HepG2 (cell line): ENCODE measurements around the gene ETFB. TPM values are rescaled to one million over a fixed set of nuclear protein-coding genes. Genes with fewer than 3 reads are reported as not detected.

Experiments used
- ATAC-seq: fragments of 200-7000 bp; cut with Tn5 transposase; 3 replicates; pipeline ENCODE4 v1.9.1; 2020; ENCODE audit warnings: mild to moderate bottlenecking, moderate library complexity
- BruUV-seq: library from RNA; stranded (reverse); fragments of 400-500 nt; replicated peaks from 2 replicates; lab custom pipeline; 2021; lab: Mats Ljungman, UMichigan
- CTCF ChIA-PET: fragments of 300-600 bp; formaldehyde crosslinking; extraction: SDS; loops from one replicate; lab custom pipeline; 2021; ENCODE audit warnings: low total read pairs, inconsistent platforms, low intra/inter-chr PET ratio; lab: Yijun Ruan, JAX
- POLR2A ChIA-PET: fragments of 350-600 bp; sonication (Branson Sonifier 250); formaldehyde crosslinking; loops from one replicate; lab custom pipeline; 2020; ENCODE audit warnings: antibody characterized with exemption, inconsistent platforms; lab: Yijun Ruan, JAX
- DNase-seq: peaks from one replicate; pipeline ENCODE4 v3.0.0-alpha.2; 2015; ENCODE audit warnings: low spot score
- FAIRE-seq: peaks from 3 replicates; lab custom pipeline; 2011; peaks lifted over from hg19 to GRCh38; lab: Jason Lieb, UNC
- H2AFZ ChIP-seq: one replicate; pipeline ENCODE4 v1.6.1; 2011; ENCODE audit warnings: low read length, inconsistent platforms
- H3K27ac ChIP-seq: fragments of 300-600 bp; 3 replicates; pipeline ENCODE4 v1.8.0; 2011; ENCODE audit warnings: mixed run types, mild to moderate bottlenecking, mixed read lengths, low read length, inconsistent platforms; ENCODE audit not compliant: insufficient read depth; ENCODE audit errors: extremely low read length
- H3K27me3 ChIP-seq, 2 experiments: fragments of 200-600 bp in 1 of 2; 2 replicates in 1 of 2; 3 replicates in 1 of 2; pipeline versions ENCODE4 v1.6.0 to v1.8.0; 2011; ENCODE audit warnings: low read length in 2 of 2, mild to moderate bottlenecking in 2 of 2, moderate library complexity in 2 of 2, inconsistent platforms in 1 of 2; ENCODE audit not compliant: insufficient read depth in 2 of 2, control insufficient read depth in 1 of 2
- H3K36me3 ChIP-seq, 2 experiments: fragments of 200-600 bp in 1 of 2; replicated peaks in 1 of 2; 2 replicates in 1 of 2; 3 replicates in 1 of 2; pipeline versions ENCODE4 v1.5.1 to v1.8.0; 2011; ENCODE audit warnings: low read length in 2 of 2, inconsistent platforms in 1 of 2; ENCODE audit not compliant: insufficient read depth in 2 of 2, control insufficient read depth in 1 of 2
- H3K4me1 ChIP-seq: 2 replicates; pipeline ENCODE4 v1.5.1; 2012; ENCODE audit warnings: low read length, inconsistent platforms; ENCODE audit not compliant: insufficient read depth
- H3K4me2 ChIP-seq: 2 replicates; pipeline ENCODE4 v1.6.0; 2011; ENCODE audit warnings: low read depth, low read length, inconsistent platforms
- H3K4me3 ChIP-seq, 3 experiments: fragments of 200-600 bp in 1 of 3; sonication (generic), shearing (Covaris generic) in 1 of 3; replicated peaks in 1 of 3; 2 replicates each; pipeline ENCODE4 v1.5.1; 2011 to 2016; ENCODE audit warnings: low read length in 3 of 3, inconsistent platforms in 2 of 3, low read depth in 2 of 3, mild to moderate bottlenecking in 2 of 3, control low read depth in 1 of 3, mixed read lengths in 1 of 3; ENCODE audit not compliant: insufficient read depth in 1 of 3
- H3K79me2 ChIP-seq: one replicate; pipeline ENCODE4 v1.6.1; 2011; ENCODE audit warnings: low read length, inconsistent platforms; ENCODE audit not compliant: insufficient read depth
- H3K9ac ChIP-seq: 2 replicates; pipeline ENCODE4 v1.6.0; 2011; ENCODE audit warnings: mild to moderate bottlenecking, low read depth, low read length, inconsistent platforms; ENCODE audit not compliant: insufficient read depth
- H3K9me3 ChIP-seq: 2 replicates; pipeline ENCODE4 v1.5.1; 2012; ENCODE audit warnings: mild to moderate bottlenecking, low read length
- H4K20me1 ChIP-seq: 2 replicates; pipeline ENCODE4 v1.6.0; 2011; ENCODE audit warnings: inconsistent platforms, mild to moderate bottlenecking, low read length, moderate library complexity; ENCODE audit not compliant: insufficient read depth
- AKNA ChIP-seq: sonication (generic); formaldehyde crosslinking; IDR thresholded peaks from 2 replicates; pipeline ENCODE4 v1.4.0; 2020; ENCODE audit warnings: missing genetic modification reagents, borderline replicate concordance
- CHCHD3 ChIP-seq: sonication (generic); formaldehyde crosslinking; IDR thresholded peaks from 2 replicates; pipeline ENCODE4 v1.8.0; 2022; ENCODE audit warnings: mild to moderate bottlenecking, missing genetic modification reagents, moderate library complexity
- MNT ChIP-seq: fragments of 450-650 bp; IDR thresholded peaks from 2 replicates; pipeline ENCODE4 v1.6.1; 2016
- REPIN1 ChIP-seq: sonication (generic); formaldehyde crosslinking; IDR thresholded peaks from 2 replicates; pipeline ENCODE4 v1.8.0; 2022; ENCODE audit warnings: missing genetic modification reagents, low read depth, mild to moderate bottlenecking, borderline replicate concordance
- ZC3H13 ChIP-seq: sonication (generic); formaldehyde crosslinking; IDR thresholded peaks from 2 replicates; pipeline ENCODE4 v1.8.1; 2023; ENCODE audit warnings: mild to moderate bottlenecking, missing genetic modification reagents, moderate library complexity
- ZNF432 ChIP-seq: sonication (generic); formaldehyde crosslinking; IDR thresholded peaks from 2 replicates; pipeline ENCODE4 v1.5.0; 2020; ENCODE audit warnings: missing genetic modification reagents, mild to moderate bottlenecking, borderline replicate concordance
- ZNF530 ChIP-seq: sonication (generic); formaldehyde crosslinking; IDR thresholded peaks from 2 replicates; pipeline ENCODE4 v1.5.0; 2020; ENCODE audit warnings: low read depth, mild to moderate bottlenecking, missing genetic modification reagents
- ZNF546 ChIP-seq: sonication (generic); formaldehyde crosslinking; conservative IDR thresholded peaks from 2 replicates; pipeline ENCODE4 v1.8.1; 2023; ENCODE audit warnings: mild to moderate bottlenecking, missing genetic modification reagents
- WGBS: methylation state at CpG from one replicate; pipeline ENCODE4 v1.1.6; 2017; ENCODE audit warnings: low lambda C conversion rate; 5-methylcytosine and 5-hydroxymethylcytosine counted together
- in situ Hi-C: cut with HindIII; loops from 2 replicates; pipeline ENCODE4 v1.10.0; 2017; ENCODE audit warnings: low pct_unique_long_range_greater_than_20kb; ENCODE audit not compliant: extremely low pct_ligation_motif_present
- intact Hi-C: fragments of 100-400 bp; cut with micrococcal nuclease; formaldehyde crosslinking; loops from one replicate; pipeline ENCODE4 v1.10.0; 2022; ENCODE audit not compliant: unreplicated experiment
- polyA plus RNA-seq, 8 experiments: library from polyadenylated mRNA; depleted of rRNA in 3 of 8; stranded (reverse) in 7 of 8; unstranded in 1 of 8; fragments of >200 nt; fragmentation: Illumina TruSeq in 4 of 8; extraction: Trizol in 4 of 8; gene quantifications; 2 replicates each; pipeline versions ENCODE4 v1.2.1 to v1.2.3, GENCODE V29; 2011 to 2016; ENCODE audit warnings: low read depth in 4 of 8, missing spikeins in 1 of 8, mixed read lengths in 1 of 8; ENCODE audit not compliant: insufficient read depth in 1 of 8
- total RNA-seq, 5 experiments: library from RNA; depleted of rRNA; stranded (reverse); fragments of >200 nt; fragmentation: Illumina TruSeq; extraction: Trizol; gene quantifications; 2 replicates each; pipeline ENCODE4 v1.2.3, GENCODE V29; 2016; ENCODE audit warnings: low read depth in 1 of 5

ETFB gene
- total and polyA plus RNA-seq, 2 of the 13 experiments (the other 11 are each of a cell fraction or from before 2014, with no cell fraction given), result 678 to 1,314 TPM

DNA sequence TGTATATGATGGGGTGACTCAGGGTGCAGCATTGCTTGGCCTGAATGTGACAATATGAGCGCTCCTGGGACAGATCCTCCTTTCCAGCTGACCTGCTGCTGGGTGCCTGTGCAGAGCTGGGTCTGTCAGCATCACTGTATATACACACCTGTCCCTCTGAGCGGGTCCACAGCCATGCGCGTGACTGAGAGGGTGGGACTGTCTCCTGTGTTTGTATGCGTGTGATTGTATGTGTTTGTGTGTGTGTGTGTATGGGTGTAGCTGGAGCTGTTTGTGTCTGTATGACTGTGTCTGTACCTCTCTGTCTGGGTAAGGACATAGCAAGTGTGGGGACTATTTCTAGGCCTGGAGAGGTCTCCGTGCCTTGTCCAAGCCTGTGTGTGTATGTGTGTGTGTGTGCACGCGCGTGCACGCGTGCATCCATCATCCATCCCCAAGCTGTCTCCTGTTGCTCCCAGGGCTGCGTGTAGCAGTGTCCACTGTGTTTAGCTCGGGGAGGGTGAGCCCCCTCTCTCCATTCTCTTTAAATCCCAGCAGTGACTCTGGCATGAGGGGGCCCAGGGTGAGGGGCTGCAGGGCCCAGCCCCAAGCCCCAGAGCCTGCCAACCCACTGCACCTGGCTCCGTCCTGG lies 46.4 kb downstream of the ETFB start:
- TF ChIP-seq REPIN1 (no peak), ZC3H13 (no peak)
- TF ChIP-seq, all 625 proteins: peak for 0
- WGBS, result 29% methylated on average over 8 of the region's 14 CpGs
- FAIRE-seq, result no peak

DNA sequence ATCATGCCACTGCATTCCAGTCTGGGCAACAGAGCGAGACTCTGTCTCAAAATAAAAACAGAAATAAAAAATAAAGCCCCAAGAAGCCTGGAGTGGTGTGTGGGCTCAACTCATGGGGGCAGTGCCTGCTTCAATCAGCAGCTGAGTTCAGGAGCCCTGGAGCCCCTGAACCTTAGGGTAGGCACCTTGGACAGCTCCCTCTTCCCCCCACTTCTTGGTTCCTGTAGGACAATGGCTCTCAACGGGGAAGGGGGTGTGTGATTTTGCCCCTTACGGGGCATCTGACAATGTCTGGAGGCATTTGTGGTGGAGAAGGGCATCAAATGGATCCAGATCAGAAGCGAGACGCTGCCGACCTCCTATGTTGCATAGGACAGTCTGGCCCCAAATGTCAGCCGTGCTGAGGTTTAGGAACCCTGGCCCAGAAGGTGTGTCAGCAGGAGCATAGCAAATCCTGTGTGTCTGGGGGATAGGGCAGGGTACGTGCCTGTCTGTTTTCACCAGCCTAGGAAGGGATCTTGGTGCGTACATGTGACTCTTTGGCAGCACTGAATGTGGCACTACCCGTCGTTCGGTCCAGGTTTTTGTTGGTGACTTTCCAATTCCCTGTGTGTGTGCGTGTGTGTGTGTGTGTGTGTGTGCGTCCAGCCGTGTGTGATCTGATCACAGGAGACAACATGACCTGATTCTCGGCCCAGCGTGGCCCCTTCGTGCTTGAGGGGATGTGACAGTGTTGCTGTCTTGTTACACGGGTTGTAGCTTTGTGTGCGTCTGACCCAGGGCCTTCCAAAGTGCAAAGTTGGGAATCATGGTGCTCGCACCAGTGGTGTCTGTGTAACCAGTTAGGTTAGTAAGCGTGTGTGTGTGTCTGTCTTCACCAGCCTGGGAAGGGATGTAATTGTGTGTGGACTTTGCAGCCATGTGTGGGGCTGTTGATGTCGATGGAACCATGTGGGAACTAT lies 47.2 kb downstream of the ETFB start:
- DNase-seq (no peak), ATAC-seq (no peak; the same call in 2 of the 3 replicates), FAIRE-seq (no peak)
- Histone ChIP-seq H3K36me3 (no peaks in the 10 kb centered on the region), H3K9ac (no peak overlapping the region), H3K27me3 (peaks cover 2 to 26% of the 10 kb centered on the region in 2 experiments; a peak in 4 of 5 replicates), H2AFZ (no peak overlapping the region), H4K20me1 (no peaks in the 10 kb centered on the region), H3K79me2 (no peaks in the 10 kb centered on the region), H3K27ac (no peak overlapping the region), H3K4me2 (no peak overlapping the region), H3K4me3 (no peak overlapping the region), H3K9me3 (no peaks in the 10 kb centered on the region), H3K4me1 (peaks cover 18% of the 10 kb centered on the region)
- 10% methylated on average over 12 of the region's 23 CpGs for WGBS
- in situ Hi-C loops (no loop called here), intact Hi-C loops (no loop called here)
- POLR2A ChIA-PET, result no interaction called here
- no TSS peak for BruUV-seq
- CTCF ChIA-PET, result no interaction called here
- TF ChIP-seq AKNA (CRISPR knock-in tag), result no peak
- TF ChIP-seq MNT, result 0 out of 2 replicates have a peak, but pooled peaks have one; percentile 10
- no peak for TF ChIP-seq ZNF546 (CRISPR knock-in tag)
- no peak for TF ChIP-seq CHCHD3 (CRISPR knock-in tag)
- TF ChIP-seq ZNF432, result no peak
- TF ChIP-seq ZNF530 (CRISPR knock-in tag), result no peak

More for the DNA sequence above, 46.4 kb downstream of the ETFB start:
- no peaks in the 10 kb centered on the region for H3K9me3 ChIP-seq
- peaks cover 3 to 32% of the 10 kb centered on the region in 2 experiments; a peak in 4 of 5 replicates for H3K27me3 ChIP-seq
- no peak overlapping the region for H2AFZ ChIP-seq
- no peak for DNase-seq
- ChIA-PET POLR2A (interaction anchor here (1.2 kb wide), 1 partner anchor 20 kb away, joined by 5 read pairs; no protein-coding TSS in a partner anchor), CTCF (no interaction called here)
- BruUV-seq, result no TSS peak
- H4K20me1 ChIP-seq, result no peaks in the 10 kb centered on the region
- no peak overlapping the region for H3K27ac ChIP-seq
- H3K79me2 ChIP-seq, result no peaks in the 10 kb centered on the region
- H3K4me3 ChIP-seq, result no peak overlapping the region
- intact Hi-C loops, result no loop called here
- no peak; the same call in 2 of the 3 replicates for ATAC-seq
- in situ Hi-C loops, result no loop called here
- H3K4me2 ChIP-seq, result no peak overlapping the region
- H3K9ac ChIP-seq, result no peak overlapping the region
- H3K36me3 ChIP-seq, result no peaks in the 10 kb centered on the region
- peaks cover 18% of the 10 kb centered on the region for H3K4me1 ChIP-seq
